Right forelimb (tissue), 1 donor: Measurements from ENCODE around the gene RNF214.
"Not testable (repeated sequence)": the region's sequence is repeated elsewhere in the genome, so short reads cannot be mapped to it uniquely, and the experiment has no call there.

Experiments used
- DNase-seq: peaks from one replicate; pipeline ENCODE4 v3.0.0-alpha.2; 2018

Gene RNF214

GRCh38 chr11:117319214-117319840 is 86.9 kb downstream of the RNF214 start:
- DNase-seq = no peak

- DNase-seq = not testable (repeated sequence)
Measured at GRCh38 chr11:117327255-117327566, 94.7 kb downstream of the RNF214 start.

GRCh38 chr11:117327567-117328374 is 95.3 kb downstream of the RNF214 start, which contains the start of gene CEP164:
CEP164 (plus strand) TSS chr11:117327854; CDS start chr11:117338587, 10,733 bp downstream.
- DNase-seq = peak; percentile 96

GRCh38 chr11:117328375-117329010 is 96.0 kb downstream of the RNF214 start:
- no peak for DNase-seq

- DNase-seq = no peak
Measured at GRCh38 chr11:117332843-117333242, 100.4 kb downstream of the RNF214 start.

GRCh38 chr11:117333917-117334316 is 101.4 kb downstream of the RNF214 start:
- DNase-seq = no peak

- no peak for DNase-seq
Measured at GRCh38 chr11:117334896-117335295, 102.4 kb downstream of the RNF214 start.

- no peak for DNase-seq
Measured at GRCh38 chr11:117335399-117335798, 102.9 kb downstream of the RNF214 start.
